Measurements from ENCODE around the gene PRR35.
A peak's percentile ranks its signal among the peaks of the same experiment; 100 is the strongest.

PRR35 gene

GRCh38 chr16:563072-563644 is 3.0 kb downstream of the PRR35 start:
- H3K9me3 Mint-ChIP-seq: no peaks in the 10 kb centered on the region
- no peak overlapping the region for H3K27ac Mint-ChIP-seq
- peaks cover 6% of the 10 kb centered on the region for H3K27me3 Mint-ChIP-seq
- peaks cover 10% of the 10 kb centered on the region for H3K4me1 Mint-ChIP-seq (ENCODE audit: low read depth)
- no peak overlapping the region for H3K4me3 Mint-ChIP-seq
- H3K36me3 Mint-ChIP-seq (ENCODE audit: low read depth): no peaks in the 10 kb centered on the region

DNA sequence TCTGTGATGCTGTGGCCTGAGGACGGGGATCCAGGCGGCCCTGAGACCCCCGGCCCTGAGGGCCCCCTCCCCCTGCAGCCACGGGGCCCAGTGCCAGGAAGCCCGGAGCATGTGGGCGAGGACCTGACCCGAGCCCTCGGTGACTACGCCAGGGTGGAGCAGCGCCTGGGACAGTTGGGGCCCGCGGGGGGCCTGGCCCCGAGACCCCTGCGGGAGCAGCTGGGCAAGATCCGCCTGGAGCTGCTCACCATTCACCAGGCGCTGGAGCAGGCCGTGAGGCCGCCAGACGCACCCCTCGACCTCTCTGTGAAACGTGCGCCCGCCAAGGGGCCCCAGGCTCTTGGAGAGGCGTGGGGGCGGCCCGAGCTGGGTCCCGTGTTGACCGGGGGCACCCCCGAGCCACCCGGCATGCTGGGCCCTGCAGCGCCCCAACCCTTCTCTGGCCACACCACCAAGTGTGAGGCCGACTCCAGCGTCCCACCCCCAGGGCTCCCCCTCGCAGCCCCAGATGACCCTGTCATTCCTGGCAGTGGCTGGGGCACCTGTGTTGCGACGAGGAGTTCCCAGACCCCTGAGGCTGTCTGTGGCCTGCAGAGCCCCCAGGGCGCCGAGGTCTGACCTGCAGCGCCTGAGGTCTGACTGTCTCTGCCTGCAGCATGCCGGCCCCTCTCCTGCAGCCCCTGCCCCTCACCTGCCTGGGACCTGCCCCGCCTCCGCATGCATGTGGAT is 4.7 kb downstream of the PRR35 start:
- Mint-ChIP-seq H3K27me3 (peaks cover 6% of the 10 kb centered on the region), H3K4me1 (ENCODE audit: low read depth) (peaks cover 17% of the 10 kb centered on the region), H3K36me3 (ENCODE audit: low read depth) (no peaks in the 10 kb centered on the region), H3K4me3 (no peak overlapping the region), H3K27ac (no peak overlapping the region), H3K9me3 (no peaks in the 10 kb centered on the region)

GRCh38 chr16:565419-566330 is 5.5 kb downstream of the PRR35 start:
- Mint-ChIP-seq H3K9me3 (no peaks in the 10 kb centered on the region), H3K4me3 (no peak overlapping the region), H3K4me1 (ENCODE audit: low read depth) (peaks cover 18% of the 10 kb centered on the region), H3K36me3 (ENCODE audit: low read depth) (no peaks in the 10 kb centered on the region), H3K27ac (no peak overlapping the region), H3K27me3 (peaks cover 6% of the 10 kb centered on the region)

GRCh38 chr16:566475-567372 is 6.5 kb downstream of the PRR35 start, which contains the start of gene NHLRC4:
Gene NHLRC4, plus strand, starts transcription at chr16:567005. Its CDS starts 1,043 bp downstream, at chr16:568048.
- H3K27me3 Mint-ChIP-seq: peaks cover 6% of the 10 kb centered on the region
- peak within 1 kb of the TSS; percentile 35 for H3K4me3 Mint-ChIP-seq
- peak within 1 kb of the TSS; percentile 16 for H3K27ac Mint-ChIP-seq
- peaks cover 28% of the 10 kb centered on the region for H3K4me1 Mint-ChIP-seq (ENCODE audit: low read depth)
- H3K36me3 Mint-ChIP-seq (ENCODE audit: low read depth): no peaks in the 10 kb centered on the region
- H3K9me3 Mint-ChIP-seq: no peaks in the 10 kb centered on the region

- peak overlapping the region; percentile 16 for H3K27ac Mint-ChIP-seq
- peak overlapping the region; percentile 35 for H3K4me3 Mint-ChIP-seq
These were observed 7.4 kb downstream of the PRR35 start for GRCh38 chr16:567373-568256.

GRCh38 chr16:568401-569258 is 8.4 kb downstream of the PRR35 start:
- H3K27me3 Mint-ChIP-seq: no peaks in the 10 kb centered on the region
- peak overlapping the region; percentile 90 for H3K27ac Mint-ChIP-seq
- H3K9me3 Mint-ChIP-seq: no peaks in the 10 kb centered on the region
- peaks cover 29% of the 10 kb centered on the region for H3K4me1 Mint-ChIP-seq (ENCODE audit: low read depth)
- H3K4me3 Mint-ChIP-seq: peak overlapping the region; percentile 84
- no peaks in the 10 kb centered on the region for H3K36me3 Mint-ChIP-seq (ENCODE audit: low read depth)

More at GRCh38 chr16:567373-568256, 7.4 kb downstream of the PRR35 start:
- H3K36me3 Mint-ChIP-seq (ENCODE audit: low read depth): no peaks in the 10 kb centered on the region
- no peaks in the 10 kb centered on the region for H3K9me3 Mint-ChIP-seq
- peaks cover 29% of the 10 kb centered on the region for H3K4me1 Mint-ChIP-seq (ENCODE audit: low read depth)
- peaks cover 2% of the 10 kb centered on the region for H3K27me3 Mint-ChIP-seq

- Mint-ChIP-seq H3K9me3 (no peaks in the 10 kb centered on the region), H3K27me3 (no peaks in the 10 kb centered on the region), H3K4me1 (ENCODE audit: low read depth) (peaks cover 29% of the 10 kb centered on the region), H3K27ac (peak within 1 kb of the TSS; percentile 90), H3K36me3 (ENCODE audit: low read depth) (no peaks in the 10 kb centered on the region), H3K4me3 (peak within 1 kb of the TSS; percentile 86)
These were observed 9.5 kb downstream of the PRR35 start, which contains the start of gene PIGQ for GRCh38 chr16:569445-570254. Gene PIGQ, plus strand, starts transcription at chr16:569968. Its CDS starts 4,107 bp downstream, at chr16:574075.

GRCh38 chr16:572865-573650 is 12.9 kb downstream of the PRR35 start:
- Mint-ChIP-seq H3K36me3 (ENCODE audit: low read depth) (no peaks in the 10 kb centered on the region), H3K27me3 (no peaks in the 10 kb centered on the region), H3K9me3 (no peaks in the 10 kb centered on the region), H3K4me1 (ENCODE audit: low read depth) (peaks cover 19% of the 10 kb centered on the region), H3K27ac (no peak overlapping the region), H3K4me3 (no peak overlapping the region)

DNA sequence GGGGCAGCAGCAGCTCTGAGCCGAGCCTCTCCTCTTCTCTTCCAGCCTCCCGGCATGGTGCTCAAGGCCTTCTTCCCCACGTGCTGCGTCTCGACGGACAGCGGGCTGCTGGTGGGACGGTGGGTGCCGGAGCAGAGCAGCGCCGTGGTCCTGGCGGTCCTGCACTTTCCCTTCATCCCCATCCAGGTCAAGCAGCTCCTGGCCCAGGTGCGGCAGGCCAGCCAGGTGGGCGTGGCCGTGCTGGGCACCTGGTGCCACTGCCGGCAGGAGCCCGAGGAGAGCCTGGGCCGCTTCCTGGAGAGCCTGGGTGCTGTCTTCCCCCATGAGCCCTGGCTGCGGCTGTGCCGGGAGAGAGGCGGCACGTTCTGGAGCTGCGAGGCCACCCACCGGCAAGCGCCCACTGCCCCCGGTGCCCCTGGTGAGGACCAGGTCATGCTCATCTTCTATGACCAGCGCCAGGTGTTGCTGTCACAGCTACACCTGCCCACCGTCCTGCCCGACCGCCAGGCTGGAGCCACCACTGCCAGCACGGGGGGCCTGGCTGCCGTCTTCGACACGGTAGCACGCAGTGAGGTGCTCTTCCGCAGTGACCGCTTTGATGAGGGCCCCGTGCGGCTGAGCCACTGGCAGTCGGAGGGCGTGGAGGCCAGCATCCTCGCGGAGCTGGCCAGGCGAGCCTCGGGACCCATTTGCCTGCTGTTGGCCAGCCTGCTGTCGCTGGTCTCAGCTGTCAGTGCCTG is 14.0 kb downstream of the PRR35 start:
- Mint-ChIP-seq H3K9me3 (no peaks in the 10 kb centered on the region), H3K36me3 (ENCODE audit: low read depth) (no peaks in the 10 kb centered on the region), H3K4me3 (no peak overlapping the region), H3K27me3 (no peaks in the 10 kb centered on the region), H3K27ac (no peak overlapping the region), H3K4me1 (ENCODE audit: low read depth) (peaks cover 15% of the 10 kb centered on the region)

- Mint-ChIP-seq H3K9me3 (no peaks in the 10 kb centered on the region), H3K27me3 (no peaks in the 10 kb centered on the region), H3K27ac (no peak overlapping the region), H3K36me3 (ENCODE audit: low read depth) (no peaks in the 10 kb centered on the region), H3K4me3 (no peak overlapping the region), H3K4me1 (ENCODE audit: low read depth) (peaks cover 11% of the 10 kb centered on the region)
These were observed 15.4 kb downstream of the PRR35 start for GRCh38 chr16:575354-576196.
